T-helper 17 cell (primary cell): Measurements from ENCODE around the gene ADCY5. TPM values are rescaled to one million over a fixed set of nuclear protein-coding genes. Genes with fewer than 3 reads are reported as not detected.

ENCODE experiments used
- ATAC-seq: fragments of 150-1000 bp; cut with Tn5 transposase; 2 replicates; pipeline ENCODE4 v1.10.0; 2021; ENCODE audit warnings: mild to moderate bottlenecking, moderate library complexity
- DNase-seq, 3 donors: peaks; one replicate each; pipeline versions ENCODE4 v3.0.0 to v3.0.0-alpha.2; 2020 to 2021
- H3K9me3 ChIP-seq: one replicate; pipeline ENCODE4 v1.7.0; 2013; ENCODE audit warnings: low read length, mild to moderate bottlenecking; ENCODE audit not compliant: control insufficient read depth, poor library complexity, severe bottlenecking
- H3K27ac Mint-ChIP-seq: one replicate; pipeline ENCODE4 v1.8.0; 2022; ENCODE audit warnings: mild to moderate bottlenecking, moderate library complexity, mixed read lengths
- H3K27me3 Mint-ChIP-seq: one replicate; pipeline ENCODE4 v1.8.0; 2022; ENCODE audit warnings: mixed read lengths
- H3K36me3 Mint-ChIP-seq: one replicate; pipeline ENCODE4 v1.8.0; 2022; ENCODE audit warnings: low read depth, mixed read lengths
- H3K4me1 Mint-ChIP-seq: one replicate; pipeline ENCODE4 v1.8.0; 2022; ENCODE audit warnings: mild to moderate bottlenecking, mixed read lengths
- H3K4me3 Mint-ChIP-seq: one replicate; pipeline ENCODE4 v1.8.0; 2022; ENCODE audit warnings: mild to moderate bottlenecking, moderate library complexity, mixed read lengths
- total RNA-seq, 4 donors: library from RNA in 2 of 4; stranded (reverse) in 2 of 4; gene quantifications; one replicate each; pipeline ENCODE4 v1.2.3 and lab custom pipeline; 2022 to 2026

The ADCY5 gene
- total RNA-seq, 2 donors from 2014 or later: not detected

GRCh38 chr3:123404391-123404790, 44.5 kb downstream of the ADCY5 start:
- Mint-ChIP-seq H3K36me3 (no peaks in the 10 kb centered on the region), H3K27ac (no peak overlapping the region), H3K4me3 (no peak overlapping the region), H3K27me3 (peaks cover 40% of the 10 kb centered on the region), H3K4me1 (peaks cover 2% of the 10 kb centered on the region)
- ATAC-seq (no peak), DNase-seq (no peak)
- H3K9me3 ChIP-seq: no peaks in the 10 kb centered on the region

GRCh38 chr3:123401836-123402530, 46.9 kb downstream of the ADCY5 start:
- Mint-ChIP-seq H3K4me3 (no peak overlapping the region), H3K36me3 (no peaks in the 10 kb centered on the region), H3K27ac (no peak overlapping the region), H3K4me1 (peaks cover 2% of the 10 kb centered on the region), H3K27me3 (peaks cover 52% of the 10 kb centered on the region)
- no peaks in the 10 kb centered on the region for H3K9me3 ChIP-seq
- no peak for DNase-seq
- no peak for ATAC-seq

DNA sequence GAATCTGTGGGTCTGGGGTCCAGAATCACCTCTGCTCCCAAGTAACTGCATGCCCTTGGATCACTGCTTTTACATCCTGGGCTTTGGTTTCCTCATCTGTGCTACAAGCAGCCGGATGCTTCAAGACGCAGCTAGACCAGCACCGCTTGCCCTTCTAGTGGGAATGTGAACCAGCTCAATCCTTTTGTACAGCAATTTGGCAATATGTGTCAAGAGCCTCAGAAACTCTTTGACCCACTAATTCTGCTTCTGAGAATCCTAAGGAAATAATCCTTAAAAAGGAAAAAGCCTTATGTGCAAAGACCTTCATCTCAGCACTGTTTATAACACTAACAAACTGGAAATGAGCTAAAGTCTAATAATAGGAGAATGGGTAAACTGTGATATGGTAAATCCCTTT, 48.7 kb downstream of the ADCY5 start:
- Mint-ChIP-seq H3K4me1 (peaks cover 2% of the 10 kb centered on the region), H3K27ac (no peak overlapping the region), H3K36me3 (no peaks in the 10 kb centered on the region), H3K4me3 (no peak overlapping the region), H3K27me3 (peaks cover 54% of the 10 kb centered on the region)
- no peak for ATAC-seq
- no peaks in the 10 kb centered on the region for H3K9me3 ChIP-seq
- no peak for DNase-seq

GRCh38 chr3:123399653-123400052, 49.2 kb downstream of the ADCY5 start:
- Mint-ChIP-seq H3K4me1 (peaks cover 2% of the 10 kb centered on the region), H3K27ac (no peak overlapping the region), H3K36me3 (no peaks in the 10 kb centered on the region), H3K27me3 (peaks cover 58% of the 10 kb centered on the region), H3K4me3 (no peak overlapping the region)
- DNase-seq (no peak), ATAC-seq (no peak)
- no peaks in the 10 kb centered on the region for H3K9me3 ChIP-seq

GRCh38 chr3:123397921-123398785, 50.7 kb downstream of the ADCY5 start:
- Mint-ChIP-seq H3K27ac (no peak overlapping the region), H3K4me1 (no peaks in the 10 kb centered on the region), H3K27me3 (peaks cover 59% of the 10 kb centered on the region), H3K36me3 (no peaks in the 10 kb centered on the region), H3K4me3 (no peak overlapping the region)
- no peaks in the 10 kb centered on the region for H3K9me3 ChIP-seq
- DNase-seq: no peak
- no peak for ATAC-seq

- Mint-ChIP-seq H3K27ac (no peak overlapping the region), H3K27me3 (peaks cover 59% of the 10 kb centered on the region)
Observed at GRCh38 chr3:123397050-123397590, 51.8 kb downstream of the ADCY5 start.

GRCh38 chr3:123396171-123397049, 52.5 kb downstream of the ADCY5 start:
- Mint-ChIP-seq H3K4me3 (no peak overlapping the region), H3K36me3 (no peaks in the 10 kb centered on the region), H3K27me3 (peaks cover 58% of the 10 kb centered on the region), H3K27ac (no peak overlapping the region), H3K4me1 (no peaks in the 10 kb centered on the region)
- ATAC-seq (no peak), DNase-seq (no peak)
- H3K9me3 ChIP-seq: no peaks in the 10 kb centered on the region

More at GRCh38 chr3:123397050-123397590, 51.8 kb downstream of the ADCY5 start:
- no peaks in the 10 kb centered on the region for H3K36me3 Mint-ChIP-seq
- H3K9me3 ChIP-seq: no peaks in the 10 kb centered on the region
- no peak overlapping the region for H3K4me3 Mint-ChIP-seq
- DNase-seq (no peak), ATAC-seq (no peak)
- no peaks in the 10 kb centered on the region for H3K4me1 Mint-ChIP-seq

DNA sequence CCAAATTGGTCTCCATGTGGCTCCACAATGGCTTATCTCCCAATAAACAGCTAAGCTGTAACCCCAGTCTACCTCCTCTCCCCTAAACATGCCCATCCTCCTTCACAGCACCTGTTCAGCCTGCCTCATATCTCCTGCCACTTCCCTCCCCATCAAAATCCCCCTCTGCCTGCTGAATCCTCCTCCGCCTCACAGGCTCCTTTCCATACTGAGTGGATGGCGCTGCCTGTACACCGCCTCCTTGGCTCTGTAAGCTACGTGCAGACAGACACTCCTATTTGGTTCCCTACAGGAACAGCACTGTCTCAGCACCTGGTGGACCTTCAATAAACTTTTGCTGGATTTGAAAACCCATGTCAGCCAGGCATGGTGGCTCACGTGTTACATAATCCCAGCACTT, 53.7 kb downstream of the ADCY5 start:
- H3K27ac Mint-ChIP-seq: no peak overlapping the region
- DNase-seq (no peak), ATAC-seq (no peak)
- peaks cover 47% of the 10 kb centered on the region for H3K27me3 Mint-ChIP-seq
- no peaks in the 10 kb centered on the region for H3K9me3 ChIP-seq
- no peaks in the 10 kb centered on the region for H3K4me1 Mint-ChIP-seq
- no peak overlapping the region for H3K4me3 Mint-ChIP-seq
- no peaks in the 10 kb centered on the region for H3K36me3 Mint-ChIP-seq

- Mint-ChIP-seq H3K4me1 (no peaks in the 10 kb centered on the region), H3K27me3 (peaks cover 40% of the 10 kb centered on the region), H3K27ac (peak overlapping the region; percentile 19), H3K4me3 (no peak overlapping the region), H3K36me3 (no peaks in the 10 kb centered on the region)
- H3K9me3 ChIP-seq: no peaks in the 10 kb centered on the region
- DNase-seq: no peak
- no peak for ATAC-seq
Observed at GRCh38 chr3:123394391-123395020, 54.4 kb downstream of the ADCY5 start.

GRCh38 chr3:123392871-123393620, 55.8 kb downstream of the ADCY5 start:
- ATAC-seq (no peak), DNase-seq (no peak)
- Mint-ChIP-seq H3K27me3 (peaks cover 35% of the 10 kb centered on the region), H3K36me3 (no peaks in the 10 kb centered on the region), H3K4me1 (peaks cover 4% of the 10 kb centered on the region), H3K4me3 (no peak overlapping the region), H3K27ac (no peak overlapping the region)
- no peaks in the 10 kb centered on the region for H3K9me3 ChIP-seq

DNA sequence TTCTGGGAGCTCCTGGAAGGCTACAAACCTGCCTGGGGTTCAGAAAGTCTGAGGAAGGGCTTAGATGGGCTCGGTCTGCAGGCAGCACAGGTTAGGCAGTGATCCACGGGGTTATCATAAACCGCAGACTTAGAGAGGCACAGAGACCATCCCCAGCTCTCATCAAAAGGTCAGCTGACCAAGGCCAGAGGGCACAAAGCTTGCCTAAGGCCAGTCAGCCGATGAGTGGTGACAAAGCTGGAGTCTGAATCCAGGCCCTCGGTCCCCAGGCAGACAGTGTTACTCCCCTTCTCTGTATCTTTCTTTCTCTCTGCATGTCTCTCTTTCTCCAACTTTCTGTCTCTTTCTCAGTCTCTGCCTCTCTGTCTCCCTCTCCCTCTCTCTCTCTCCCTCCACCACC, 56.5 kb downstream of the ADCY5 start:
- DNase-seq (no peak), ATAC-seq (no peak)
- Mint-ChIP-seq H3K4me1 (peaks cover 5% of the 10 kb centered on the region), H3K4me3 (peak overlapping the region; percentile 33), H3K27ac (no peak overlapping the region), H3K36me3 (no peaks in the 10 kb centered on the region), H3K27me3 (peaks cover 35% of the 10 kb centered on the region)
- no peaks in the 10 kb centered on the region for H3K9me3 ChIP-seq
